Activated T-helper 17 cell treated with anti-CD3 and anti-CD28 coated beads, Interleukin-2, amount 50 U/mL, for 72 hours (primary cell): ENCODE measurements around the gene VDAC2. TPM values are rescaled to one million over a fixed set of nuclear protein-coding genes. Genes with fewer than 3 reads are reported as not detected.
"Not testable (repeated sequence)": the region's sequence is repeated elsewhere in the genome, so short reads cannot be mapped to it uniquely, and the experiment has no call there.

ENCODE experiments used
- ATAC-seq: fragments of 150-1000 bp; cut with Tn5 transposase; replicated peaks from 2 replicates; pipeline ENCODE4 v1.10.0; 2021; ENCODE audit warnings: mild to moderate bottlenecking, moderate library complexity
- H3K27ac Mint-ChIP-seq: one replicate; pipeline ENCODE4 v1.8.0; 2022; ENCODE audit warnings: mixed read lengths
- H3K27me3 Mint-ChIP-seq: one replicate; pipeline ENCODE4 v1.8.0; 2022; ENCODE audit warnings: mixed read lengths
- H3K36me3 Mint-ChIP-seq: one replicate; pipeline ENCODE4 v1.8.0; 2022; ENCODE audit warnings: low read depth, mild to moderate bottlenecking, mixed read lengths
- H3K4me1 Mint-ChIP-seq: one replicate; pipeline ENCODE4 v1.8.0; 2022; ENCODE audit warnings: mixed read lengths
- H3K4me3 Mint-ChIP-seq: one replicate; pipeline ENCODE4 v1.8.0; 2022; ENCODE audit warnings: mild to moderate bottlenecking, mixed read lengths
- H3K9me3 Mint-ChIP-seq: one replicate; pipeline ENCODE4 v1.8.0; 2022; ENCODE audit warnings: mixed read lengths
- total RNA-seq, 2 donors: library from RNA; stranded (reverse); gene quantifications; one replicate each; pipeline ENCODE4 v1.2.3, GENCODE V29; 2022

Gene VDAC2
- total RNA-seq, 2 donors from 2014 or later = 211 to 254 TPM

DNA sequence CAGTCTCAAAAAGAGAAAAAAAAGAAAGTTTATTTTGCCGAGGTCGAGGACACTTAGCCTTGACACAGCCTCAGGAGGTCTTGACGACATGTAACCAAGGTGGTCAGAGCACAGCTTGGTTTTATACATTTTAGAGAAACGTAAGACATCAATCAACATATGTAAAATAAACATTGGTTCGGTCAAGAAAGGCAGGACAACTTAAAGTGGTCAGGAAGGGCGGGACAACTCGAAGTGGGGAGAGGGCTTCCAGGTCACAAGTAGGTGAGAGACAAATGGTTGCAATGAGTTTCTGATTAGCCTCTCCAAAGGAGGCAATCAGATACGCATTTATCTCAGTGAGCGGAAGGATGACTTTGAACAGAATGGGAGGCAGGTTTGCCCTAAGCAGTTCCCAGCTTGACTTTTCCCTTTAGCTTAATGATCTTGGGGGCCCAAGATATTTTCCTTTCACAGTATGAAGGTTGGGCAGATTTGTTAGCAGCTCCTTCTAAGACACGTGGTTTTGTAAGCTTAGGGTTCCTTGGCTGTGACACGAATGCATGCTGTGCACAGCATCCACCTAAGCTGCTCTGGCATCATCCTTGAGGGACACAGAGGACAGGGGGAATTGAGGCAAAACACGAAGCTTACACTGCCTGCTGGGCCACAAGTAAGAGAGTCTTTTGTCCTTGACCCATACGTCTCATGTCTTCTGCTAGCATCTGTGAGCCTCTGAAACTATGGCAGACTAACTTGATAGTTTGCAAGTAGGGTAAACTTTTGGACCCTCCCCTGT is 3.3 kb upstream of the VDAC2 start:
- peaks cover 20% of the 10 kb centered on the region for H3K36me3 Mint-ChIP-seq
- ATAC-seq = no peak
- no peaks in the 10 kb centered on the region for H3K9me3 Mint-ChIP-seq
- no peak overlapping the region for H3K4me3 Mint-ChIP-seq
- peaks cover 14% of the 10 kb centered on the region for H3K4me1 Mint-ChIP-seq
- no peak overlapping the region for H3K27ac Mint-ChIP-seq
- H3K27me3 Mint-ChIP-seq = no peaks in the 10 kb centered on the region

DNA sequence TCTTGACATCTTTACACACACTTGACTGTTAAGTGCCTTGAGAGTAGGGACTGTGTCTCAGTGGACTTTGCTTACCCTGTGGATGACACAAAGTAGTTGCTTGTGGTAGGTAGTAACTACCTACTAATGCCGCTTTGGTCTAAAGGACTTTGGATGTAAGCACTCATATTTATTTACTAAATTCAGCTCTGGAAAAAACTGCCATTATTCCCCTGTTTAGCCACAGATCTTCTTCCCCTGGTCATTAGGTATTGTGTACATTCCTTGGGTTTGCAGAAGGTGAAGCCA is 2.8 kb upstream of the VDAC2 start:
- H3K9me3 Mint-ChIP-seq = no peaks in the 10 kb centered on the region
- ATAC-seq = no peak
- peak overlapping the region; percentile 63 for H3K4me3 Mint-ChIP-seq
- H3K36me3 Mint-ChIP-seq = peaks cover 25% of the 10 kb centered on the region
- H3K27ac Mint-ChIP-seq = peak overlapping the region; percentile 90
- peaks cover 20% of the 10 kb centered on the region for H3K4me1 Mint-ChIP-seq
- no peaks in the 10 kb centered on the region for H3K27me3 Mint-ChIP-seq

DNA sequence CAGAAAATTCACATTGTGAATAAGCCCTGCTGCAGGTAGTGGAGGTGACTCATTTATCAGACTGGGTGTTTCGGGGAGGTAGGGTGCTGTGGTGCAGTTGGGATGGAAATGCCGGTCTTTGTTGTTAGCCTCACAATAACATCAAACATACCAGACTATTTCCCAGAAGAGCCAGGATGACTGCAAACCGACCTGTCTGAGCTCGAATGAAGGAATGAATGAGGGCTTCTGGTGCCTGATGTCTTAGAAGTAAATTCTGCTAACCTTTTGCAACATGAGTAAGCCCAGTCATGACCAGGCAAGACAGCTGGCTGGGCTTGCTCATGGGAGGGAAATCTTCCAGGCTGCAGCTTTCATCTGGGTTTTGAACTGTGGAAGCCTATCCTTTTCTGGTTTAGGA is 2.4 kb upstream of the VDAC2 start:
- H3K27ac Mint-ChIP-seq = peak overlapping the region; percentile 90
- peaks cover 21% of the 10 kb centered on the region for H3K4me1 Mint-ChIP-seq
- peak overlapping the region; percentile 63 for H3K4me3 Mint-ChIP-seq
- no peaks in the 10 kb centered on the region for H3K27me3 Mint-ChIP-seq
- peak; percentile 18 for ATAC-seq
- H3K9me3 Mint-ChIP-seq = no peaks in the 10 kb centered on the region
- H3K36me3 Mint-ChIP-seq = peaks cover 29% of the 10 kb centered on the region

DNA sequence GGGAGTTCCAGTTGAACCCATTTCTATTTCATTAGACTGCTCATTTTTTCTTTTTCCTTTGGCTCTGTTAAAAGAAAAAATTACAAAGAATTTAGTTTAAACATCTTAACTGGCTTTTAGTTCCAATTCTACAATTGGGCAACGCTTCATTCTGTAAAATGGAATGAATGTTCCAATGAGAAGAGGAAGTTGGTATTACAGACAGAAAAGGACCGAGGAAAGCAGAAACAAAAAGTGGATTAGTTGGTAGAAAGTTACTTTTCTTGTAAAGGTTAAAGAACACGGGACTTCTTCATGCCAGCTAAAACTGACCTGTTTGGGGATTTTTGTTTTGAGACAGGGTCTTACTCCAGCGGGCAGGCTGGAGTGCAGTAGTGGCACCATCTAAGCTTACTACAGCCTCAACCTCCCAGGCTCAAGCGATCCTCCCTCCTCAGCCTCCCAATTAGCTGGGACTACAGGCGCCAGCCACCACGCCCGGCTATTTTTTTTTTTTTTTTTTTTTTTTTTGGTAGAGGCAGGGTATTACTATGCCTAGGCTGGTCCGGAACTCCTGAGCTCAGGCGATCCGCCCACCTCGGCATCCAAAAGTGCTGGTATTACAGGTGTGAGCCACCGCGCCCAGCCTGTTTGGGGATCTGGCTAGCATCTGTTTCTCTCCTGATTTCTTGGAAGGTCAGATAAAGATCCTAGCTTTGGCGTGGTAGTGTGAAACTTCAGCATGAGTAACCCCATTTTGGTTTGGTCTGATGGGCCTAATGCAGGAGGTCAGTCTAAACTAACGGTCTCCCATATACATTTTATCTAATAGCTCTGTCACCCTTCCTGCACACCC is 1.3 kb upstream of the VDAC2 start:
- peaks cover 25% of the 10 kb centered on the region for H3K4me1 Mint-ChIP-seq
- peak overlapping the region; percentile 99 for H3K27ac Mint-ChIP-seq
- no peaks in the 10 kb centered on the region for H3K27me3 Mint-ChIP-seq
- H3K9me3 Mint-ChIP-seq = no peaks in the 10 kb centered on the region
- peak; percentile 0 for ATAC-seq
- peak overlapping the region; percentile 97 for H3K4me3 Mint-ChIP-seq
- H3K36me3 Mint-ChIP-seq = peaks cover 40% of the 10 kb centered on the region

DNA sequence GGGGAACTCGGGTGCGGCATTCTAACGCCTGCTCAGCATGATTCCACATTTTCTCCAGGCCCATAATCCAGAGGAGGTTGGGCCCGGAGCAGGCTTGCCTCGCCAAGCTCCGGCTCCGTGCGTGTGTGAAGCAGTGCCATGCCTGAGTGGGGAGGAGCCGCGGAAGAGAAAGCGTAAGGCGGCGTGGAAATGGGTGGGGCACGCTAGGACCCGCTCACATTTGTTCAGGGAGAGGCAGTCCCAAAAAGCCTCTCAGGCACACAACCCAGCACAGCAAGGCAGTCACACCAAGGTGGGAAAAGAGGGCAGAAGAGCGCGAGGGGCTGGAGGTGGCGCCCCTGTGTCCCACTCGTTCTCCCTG is 695 bp upstream of the VDAC2 start:
- no peaks in the 10 kb centered on the region for H3K9me3 Mint-ChIP-seq
- H3K27me3 Mint-ChIP-seq = no peaks in the 10 kb centered on the region
- peak overlapping the region; percentile 97 for H3K4me3 Mint-ChIP-seq
- peak; percentile 79 for ATAC-seq
- peaks cover 25% of the 10 kb centered on the region for H3K4me1 Mint-ChIP-seq
- H3K36me3 Mint-ChIP-seq = peaks cover 46% of the 10 kb centered on the region
- peak overlapping the region; percentile 99 for H3K27ac Mint-ChIP-seq

DNA sequence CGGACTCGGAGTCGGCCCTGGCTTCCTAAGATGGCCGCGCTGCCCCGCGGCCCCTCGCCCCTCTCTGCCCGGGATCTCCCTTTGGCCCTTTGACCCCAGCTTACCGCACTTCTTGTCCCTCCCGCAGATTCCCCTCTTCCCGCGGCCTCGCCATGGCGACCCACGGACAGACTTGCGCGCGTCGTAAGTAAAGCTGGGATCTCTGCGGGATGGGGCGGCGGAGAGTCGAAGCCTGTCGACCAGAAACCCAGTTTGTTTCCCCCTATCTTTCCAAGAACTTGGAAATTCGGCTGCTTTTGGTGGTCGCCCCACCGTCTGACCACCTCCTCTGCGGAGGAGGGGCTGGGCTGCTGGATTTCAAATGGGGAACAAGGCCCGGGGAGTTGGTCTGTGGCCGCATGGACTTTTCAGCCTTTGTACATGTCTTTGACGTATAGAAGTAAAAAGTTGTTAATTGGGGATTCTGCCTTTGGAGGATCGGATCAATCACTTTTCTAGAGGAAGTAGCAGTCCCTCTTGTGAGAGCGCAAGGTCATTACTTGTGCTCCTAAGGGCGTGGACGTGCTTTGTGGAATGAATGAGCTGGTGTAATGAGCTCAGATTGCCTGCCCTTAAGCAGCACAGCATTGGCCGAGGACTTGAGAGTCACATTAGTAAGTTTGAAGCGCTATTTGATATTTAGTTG is 553 bp downstream of the VDAC2 start:
- Mint-ChIP-seq H3K36me3 (peaks cover 59% of the 10 kb centered on the region), H3K27ac (peak overlapping the region; percentile 99), H3K4me3 (peak overlapping the region; percentile 97), H3K9me3 (no peaks in the 10 kb centered on the region), H3K27me3 (no peaks in the 10 kb centered on the region), H3K4me1 (peaks cover 25% of the 10 kb centered on the region)
- peak; percentile 13 for ATAC-seq

DNA sequence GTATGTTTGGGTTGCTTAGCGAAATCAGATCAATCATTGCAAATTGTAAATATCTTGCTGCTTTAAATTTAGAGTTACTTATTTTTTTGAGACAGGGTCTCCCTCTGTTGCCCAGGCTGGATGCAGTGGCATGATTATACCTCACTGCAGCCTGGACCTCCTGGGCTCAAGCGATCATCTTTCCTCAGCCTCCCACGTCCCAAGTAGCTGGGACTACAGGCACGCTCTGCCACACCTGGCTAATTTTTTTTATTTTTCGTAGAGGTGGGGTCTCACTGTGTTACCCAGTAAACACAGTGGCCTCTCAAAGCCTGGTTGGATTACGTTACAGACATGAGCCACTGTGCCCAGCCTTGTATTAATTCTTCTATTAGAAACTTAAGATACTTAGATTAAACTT is 1.7 kb downstream of the VDAC2 start:
- peaks cover 71% of the 10 kb centered on the region for H3K36me3 Mint-ChIP-seq
- H3K4me1 Mint-ChIP-seq = peaks cover 25% of the 10 kb centered on the region
- peak overlapping the region; percentile 97 for H3K4me3 Mint-ChIP-seq
- no peak for ATAC-seq
- H3K27me3 Mint-ChIP-seq = no peaks in the 10 kb centered on the region
- no peaks in the 10 kb centered on the region for H3K9me3 Mint-ChIP-seq
- H3K27ac Mint-ChIP-seq = peak overlapping the region; percentile 99

DNA sequence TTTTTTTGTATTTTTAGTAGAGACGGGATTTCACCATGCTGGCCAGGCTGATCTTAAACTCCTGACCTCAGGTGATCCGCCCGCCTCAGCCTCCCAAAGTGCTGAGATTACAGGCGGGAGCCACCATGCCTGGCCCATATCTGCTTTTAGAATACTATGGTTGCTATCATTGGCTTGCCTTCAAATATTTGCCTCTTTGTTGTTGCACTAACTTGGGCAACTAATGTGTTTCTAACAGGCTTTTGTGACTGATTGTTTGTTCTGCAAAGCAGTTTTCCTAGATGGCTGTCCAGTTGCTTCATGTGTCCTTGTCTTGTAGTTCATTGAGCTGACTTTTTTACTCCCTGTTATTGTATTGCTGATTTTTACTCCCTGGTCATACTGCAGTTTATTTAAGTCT is 9.7 kb downstream of the VDAC2 start:
- no peaks in the 10 kb centered on the region for H3K27me3 Mint-ChIP-seq
- no peak for ATAC-seq
- no peak overlapping the region for H3K4me3 Mint-ChIP-seq
- H3K27ac Mint-ChIP-seq = peak overlapping the region; percentile 69
- H3K36me3 Mint-ChIP-seq = peaks cover 100% of the 10 kb centered on the region
- peaks cover 31% of the 10 kb centered on the region for H3K4me1 Mint-ChIP-seq
- H3K9me3 Mint-ChIP-seq = no peaks in the 10 kb centered on the region

DNA sequence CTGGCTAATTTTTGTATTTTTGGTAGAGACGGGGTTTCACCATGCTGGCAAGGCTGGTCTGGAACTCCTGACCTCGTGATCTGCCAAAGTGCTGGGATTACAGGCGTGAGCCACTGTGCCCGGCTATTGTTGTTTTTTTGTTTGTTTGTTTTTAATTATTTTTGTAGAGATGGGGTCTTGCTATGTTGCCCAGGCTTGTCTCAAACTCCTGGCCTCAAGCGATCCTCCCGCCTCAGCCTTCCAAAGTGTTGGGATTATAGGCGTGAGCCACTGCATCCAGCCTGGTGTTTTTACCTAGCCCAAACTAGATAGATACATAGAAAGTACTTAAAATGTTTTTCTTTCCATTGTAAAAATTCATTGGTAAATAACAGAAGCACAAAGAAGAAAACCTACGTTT is 10.9 kb downstream of the VDAC2 start:
- peak overlapping the region; percentile 69 for H3K27ac Mint-ChIP-seq

DNA sequence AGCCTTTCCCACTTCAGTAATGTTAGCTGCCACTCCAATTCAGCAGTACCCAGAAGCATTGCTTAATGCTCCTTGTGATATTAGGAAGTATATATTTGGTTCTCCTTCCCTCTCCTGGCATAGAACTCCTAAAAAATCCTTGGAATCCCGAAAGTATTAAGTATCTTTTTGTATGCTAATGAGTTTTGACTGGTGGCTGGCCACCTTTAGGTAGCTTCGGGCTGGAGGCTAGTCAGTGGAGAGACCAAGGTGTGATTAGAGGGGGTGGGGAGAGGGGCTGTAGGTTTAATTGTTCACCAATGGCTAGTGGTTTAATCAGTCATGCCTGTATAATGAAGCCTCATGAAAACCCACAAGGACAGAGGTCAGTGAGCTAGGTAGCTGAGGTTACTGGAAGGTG is 12.9 kb downstream of the VDAC2 start:
- Mint-ChIP-seq H3K4me1 (peaks cover 35% of the 10 kb centered on the region), H3K4me3 (peak overlapping the region; percentile 29), H3K27ac (peak overlapping the region; percentile 90), H3K27me3 (no peaks in the 10 kb centered on the region), H3K9me3 (no peaks in the 10 kb centered on the region), H3K36me3 (peaks cover 99% of the 10 kb centered on the region)
- no peak for ATAC-seq

More for the DNA sequence above, 10.9 kb downstream of the VDAC2 start:
- Mint-ChIP-seq H3K36me3 (peaks cover 100% of the 10 kb centered on the region), H3K4me1 (peaks cover 34% of the 10 kb centered on the region)
- H3K4me3 Mint-ChIP-seq, H3K27me3 Mint-ChIP-seq, H3K9me3 Mint-ChIP-seq, ATAC-seq: not testable (repeated sequence)

DNA sequence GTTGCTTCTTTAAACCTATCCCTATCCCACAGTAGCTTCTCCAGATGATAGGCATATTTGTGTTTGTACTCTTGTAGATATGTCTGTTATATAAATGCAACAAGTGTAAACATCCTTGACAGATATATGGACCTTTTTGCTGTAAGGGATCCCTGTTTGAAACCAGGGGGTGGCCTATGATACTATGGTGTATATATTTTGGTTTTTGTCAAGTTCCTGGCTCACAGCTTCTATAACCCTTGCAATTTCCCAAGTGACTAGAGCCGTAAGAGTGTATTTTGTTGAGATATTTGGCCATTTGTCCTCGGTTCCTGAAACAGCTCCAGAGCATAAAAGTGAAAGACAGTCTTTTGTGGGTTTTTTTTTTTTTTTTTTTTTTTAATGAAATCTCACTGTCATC is 15.5 kb downstream of the VDAC2 start:
- no peak for ATAC-seq
- peak overlapping the region; percentile 90 for H3K27ac Mint-ChIP-seq
- peaks cover 34% of the 10 kb centered on the region for H3K4me1 Mint-ChIP-seq
- no peaks in the 10 kb centered on the region for H3K27me3 Mint-ChIP-seq
- no peaks in the 10 kb centered on the region for H3K9me3 Mint-ChIP-seq
- peaks cover 99% of the 10 kb centered on the region for H3K36me3 Mint-ChIP-seq
- H3K4me3 Mint-ChIP-seq = peak overlapping the region; percentile 8

DNA sequence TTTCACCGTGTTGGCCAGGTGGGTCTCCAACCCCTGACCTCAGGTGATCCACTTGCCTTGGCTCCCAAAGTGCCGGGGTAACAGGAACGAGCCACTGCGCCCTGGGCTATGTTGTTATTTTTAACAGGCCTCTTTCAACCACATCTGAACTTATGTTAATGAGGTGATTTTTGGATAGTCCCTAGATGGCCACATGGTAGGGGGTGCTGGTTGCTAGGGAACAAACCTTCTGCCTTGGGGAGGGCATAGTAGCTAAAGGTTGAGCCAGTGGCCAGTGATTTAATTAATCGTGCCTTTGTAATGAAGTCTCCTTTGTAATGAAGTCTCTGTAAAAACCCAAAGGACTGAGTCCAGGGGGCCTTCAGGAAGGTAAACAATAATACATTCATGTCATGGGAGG is 16.1 kb downstream of the VDAC2 start:
- ATAC-seq = no peak
- peak overlapping the region; percentile 90 for H3K27ac Mint-ChIP-seq
- H3K27me3 Mint-ChIP-seq = no peaks in the 10 kb centered on the region
- peaks cover 34% of the 10 kb centered on the region for H3K4me1 Mint-ChIP-seq
- H3K36me3 Mint-ChIP-seq = peaks cover 99% of the 10 kb centered on the region
- no peaks in the 10 kb centered on the region for H3K9me3 Mint-ChIP-seq
- no peak overlapping the region for H3K4me3 Mint-ChIP-seq

DNA sequence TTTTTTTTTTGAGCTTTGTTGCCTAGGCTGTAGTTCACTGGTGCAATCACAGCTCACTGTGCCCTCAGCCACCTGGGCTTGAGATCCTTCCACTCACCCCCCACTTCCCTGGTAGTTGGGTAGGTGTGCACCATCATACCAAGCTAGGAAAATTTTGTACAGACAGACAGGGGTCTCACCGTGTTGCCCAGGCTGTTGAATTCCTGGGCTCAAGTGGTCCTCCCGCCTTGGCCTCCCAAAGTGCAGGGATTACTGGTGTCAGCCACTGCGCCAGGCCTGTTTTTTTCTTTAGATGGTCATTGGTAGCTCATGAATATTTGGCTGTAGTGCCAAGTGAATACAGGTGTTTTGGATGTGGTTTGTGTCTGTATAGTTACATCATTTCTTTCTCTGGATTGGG is 17.7 kb downstream of the VDAC2 start:
- no peaks in the 10 kb centered on the region for H3K9me3 Mint-ChIP-seq
- H3K4me3 Mint-ChIP-seq = no peak overlapping the region
- H3K27me3 Mint-ChIP-seq = no peaks in the 10 kb centered on the region
- peak overlapping the region; percentile 62 for H3K27ac Mint-ChIP-seq
- H3K36me3 Mint-ChIP-seq = peaks cover 99% of the 10 kb centered on the region
- ATAC-seq = no peak
- H3K4me1 Mint-ChIP-seq = peaks cover 34% of the 10 kb centered on the region

DNA sequence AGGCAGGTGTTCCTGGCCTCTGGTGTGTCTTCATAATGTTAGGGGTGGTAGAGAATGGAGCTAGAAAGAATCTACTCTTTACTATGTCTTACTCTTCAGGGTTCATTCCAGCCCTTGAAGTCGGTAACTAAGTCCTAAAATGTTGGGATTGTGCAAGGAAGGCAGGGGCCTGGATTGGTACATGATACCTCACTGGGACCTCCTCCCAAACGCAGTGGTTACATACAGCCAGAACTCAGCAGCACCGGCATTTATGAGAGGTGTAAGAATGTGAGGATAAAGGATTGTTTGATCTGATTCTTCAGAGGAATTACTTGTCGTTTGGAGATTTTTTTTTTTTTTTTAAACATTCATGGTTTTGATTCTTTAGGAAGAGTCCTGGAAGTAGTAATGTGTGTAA is 18.2 kb downstream of the VDAC2 start:
- Mint-ChIP-seq H3K4me1 (peaks cover 30% of the 10 kb centered on the region), H3K27me3 (no peaks in the 10 kb centered on the region), H3K27ac (peak overlapping the region; percentile 62), H3K36me3 (peaks cover 99% of the 10 kb centered on the region), H3K9me3 (no peaks in the 10 kb centered on the region), H3K4me3 (no peak overlapping the region)
- ATAC-seq = no peak

DNA sequence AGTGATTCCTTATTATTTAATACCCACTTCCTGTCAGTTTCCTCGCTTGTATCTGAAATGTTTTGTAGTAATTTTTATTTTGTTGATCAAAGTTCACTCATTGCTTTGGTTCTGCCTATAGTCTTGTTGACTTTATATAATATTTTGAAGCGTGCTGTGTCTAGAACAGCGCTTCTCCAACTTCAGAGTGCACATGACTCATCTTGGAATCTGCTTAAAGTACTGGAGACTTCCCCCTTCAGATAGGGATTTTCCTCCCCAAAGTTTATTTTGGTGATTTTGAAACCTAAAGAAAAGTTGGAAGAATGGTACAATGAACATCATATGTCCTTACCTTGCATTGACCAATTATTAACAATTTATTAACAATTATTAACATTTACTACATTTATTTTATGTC is 19.4 kb downstream of the VDAC2 start:
- Mint-ChIP-seq H3K4me3 (no peak overlapping the region), H3K27me3 (no peaks in the 10 kb centered on the region), H3K36me3 (peaks cover 89% of the 10 kb centered on the region), H3K4me1 (peaks cover 19% of the 10 kb centered on the region), H3K9me3 (no peaks in the 10 kb centered on the region), H3K27ac (no peak overlapping the region)
- no peak for ATAC-seq
